Panc1 (cell line): ENCODE results near the gene TLE3. TPM values are rescaled to one million over a fixed set of nuclear protein-coding genes. Genes with fewer than 3 reads are reported as not detected.

Experiments used
- ATAC-seq: fragments of 200-7000 bp; cut with Tn5 transposase; 2 replicates; pipeline ENCODE4 v1.9.1; 2020; ENCODE audit warnings: mild to moderate bottlenecking, moderate library complexity
- BruUV-seq: library from RNA; stranded (reverse); fragments of 400-500 nt; replicated peaks from 2 replicates; lab custom pipeline; 2021; lab: Mats Ljungman, UMichigan
- CTCF ChIA-PET: fragments of 300-600 bp; sonication (Branson Sonifier 250); formaldehyde crosslinking; loops from one replicate; lab custom pipeline; 2022; ENCODE audit warnings: antibody characterized with exemption; lab: Charles Lee
- POLR2A ChIA-PET: fragments of 300-600 bp; sonication (Branson Sonifier 250); formaldehyde crosslinking; loops from one replicate; lab custom pipeline; 2022; ENCODE audit warnings: antibody characterized with exemption; lab: Charles Lee
- DNase-seq: peaks from one replicate; pipeline ENCODE4 v3.0.0-alpha.2; 2010; ENCODE audit warnings: low read depth, low spot score
- H3K27ac ChIP-seq: 2 replicates; pipeline ENCODE4 v1.5.1; 2011; ENCODE audit warnings: mild to moderate bottlenecking, low read length, inconsistent platforms
- H3K27me3 ChIP-seq: fragments of 200-500 bp; sonication (Bioruptor generic); 2 replicates; pipeline ENCODE4 v1.6.0; 2014; ENCODE audit warnings: low read length, inconsistent platforms; ENCODE audit not compliant: control insufficient read depth, insufficient read depth
- H3K36me3 ChIP-seq: fragments of 200-500 bp; sonication (Bioruptor generic); 2 replicates; pipeline ENCODE4 v1.5.1; 2014; ENCODE audit warnings: inconsistent platforms, mild to moderate bottlenecking, low read length, moderate library complexity; ENCODE audit not compliant: control insufficient read depth, insufficient read depth
- H3K4me1 ChIP-seq: 2 replicates; pipeline ENCODE4 v1.5.1; 2011; ENCODE audit warnings: inconsistent platforms, mild to moderate bottlenecking, low read length, moderate library complexity; ENCODE audit not compliant: control insufficient read depth, insufficient read depth
- H3K4me3 ChIP-seq, 2 experiments: 2 replicates each; pipeline ENCODE4 v1.5.1; 2011 to 2012; ENCODE audit warnings: low read depth in 2 of 2, low read length in 2 of 2, mild to moderate bottlenecking in 2 of 2, inconsistent platforms in 1 of 2, moderate library complexity in 1 of 2
- H3K9me3 ChIP-seq: fragments of 200-500 bp; sonication (Bioruptor generic); 2 replicates; pipeline ENCODE4 v1.5.1; 2014; ENCODE audit warnings: low read depth, mild to moderate bottlenecking, inconsistent platforms, low read length, moderate library complexity; ENCODE audit not compliant: control insufficient read depth, insufficient read depth
- POLR2AphosphoS5 ChIP-seq: IDR thresholded peaks from 2 replicates; pipeline ENCODE4 v1.6.1; 2012; ENCODE audit warnings: mild to moderate bottlenecking, low read depth, low read length, moderate library complexity
- SIN3A ChIP-seq: IDR thresholded peaks from 2 replicates; pipeline ENCODE4 v1.6.1; 2012; ENCODE audit warnings: low read depth, mild to moderate bottlenecking, low read length, moderate library complexity, borderline replicate concordance; ENCODE audit not compliant: insufficient read depth
- TCF7L2 ChIP-seq: IDR thresholded peaks from 2 replicates; pipeline ENCODE4 v1.6.1; 2011; ENCODE audit warnings: mild to moderate bottlenecking, low read depth, low read length, inconsistent platforms
- in situ Hi-C: cut with HindIII; loops from 2 replicates; pipeline ENCODE4 v1.10.0; 2016; ENCODE audit warnings: low sequenced_read_pairs, low pct_unique_long_range_greater_than_20kb
- intact Hi-C: fragments of 100-400 bp; cut with micrococcal nuclease; formaldehyde crosslinking; loops from one replicate; pipeline ENCODE4 v1.10.0; 2022; ENCODE audit not compliant: unreplicated experiment
- total RNA-seq: library from RNA; stranded (reverse); gene quantifications from one replicate; pipeline ENCODE4 v1.2.1, GENCODE V29; 2021; ENCODE audit not compliant: unreplicated experiment
- TF ChIP-seq, protein P1 (sequence below), 2 experiments: IDR thresholded peaks; 2 replicates each; pipeline ENCODE4 v1.6.1; 2011 to 2012; ENCODE audit warnings: low read depth in 2 of 2, control low read depth in 1 of 2, low read length in 1 of 2, mild to moderate bottlenecking in 1 of 2, moderate library complexity in 1 of 2; ENCODE audit not compliant: insufficient read depth in 1 of 2
- TF ChIP-seq, protein P2 (sequence below): fragments of 450-650 bp; IDR thresholded peaks from 2 replicates; pipeline ENCODE4 v1.5.1; 2017; ENCODE audit warnings: mild to moderate bottlenecking

Gene TLE3
- total RNA-seq, 1 experiment from 2014 or later, result 132 TPM

DNA sequence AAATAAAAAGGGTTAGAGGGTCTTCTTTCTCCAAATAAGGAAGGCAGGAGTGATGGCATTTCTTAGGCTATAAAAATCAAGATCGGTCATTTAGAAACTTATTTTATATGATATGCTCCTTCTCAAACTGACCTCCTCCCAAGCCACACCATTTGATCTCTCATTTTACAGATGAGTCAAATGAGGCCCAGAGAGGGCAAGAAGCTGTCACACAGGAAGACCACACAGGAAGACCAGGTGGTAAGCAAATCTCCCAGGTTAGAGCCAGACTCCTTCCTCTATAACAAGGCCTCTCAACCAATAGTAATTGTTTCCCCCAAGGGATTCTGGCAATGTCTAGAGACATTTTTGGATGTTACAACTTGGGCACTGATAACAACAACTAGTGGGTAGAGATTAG, 13.8 kb downstream of the TLE3 start:
- DNase-seq (no peak), ATAC-seq (no peak)
- Histone ChIP-seq H3K4me3 (no peak overlapping the region), H3K27ac (no peak overlapping the region), H3K4me1 (peaks cover 10% of the 10 kb centered on the region), H3K27me3 (no peaks in the 10 kb centered on the region), H3K9me3 (no peaks in the 10 kb centered on the region), H3K36me3 (peaks cover 20% of the 10 kb centered on the region)
- TF ChIP-seq, protein P1, sequence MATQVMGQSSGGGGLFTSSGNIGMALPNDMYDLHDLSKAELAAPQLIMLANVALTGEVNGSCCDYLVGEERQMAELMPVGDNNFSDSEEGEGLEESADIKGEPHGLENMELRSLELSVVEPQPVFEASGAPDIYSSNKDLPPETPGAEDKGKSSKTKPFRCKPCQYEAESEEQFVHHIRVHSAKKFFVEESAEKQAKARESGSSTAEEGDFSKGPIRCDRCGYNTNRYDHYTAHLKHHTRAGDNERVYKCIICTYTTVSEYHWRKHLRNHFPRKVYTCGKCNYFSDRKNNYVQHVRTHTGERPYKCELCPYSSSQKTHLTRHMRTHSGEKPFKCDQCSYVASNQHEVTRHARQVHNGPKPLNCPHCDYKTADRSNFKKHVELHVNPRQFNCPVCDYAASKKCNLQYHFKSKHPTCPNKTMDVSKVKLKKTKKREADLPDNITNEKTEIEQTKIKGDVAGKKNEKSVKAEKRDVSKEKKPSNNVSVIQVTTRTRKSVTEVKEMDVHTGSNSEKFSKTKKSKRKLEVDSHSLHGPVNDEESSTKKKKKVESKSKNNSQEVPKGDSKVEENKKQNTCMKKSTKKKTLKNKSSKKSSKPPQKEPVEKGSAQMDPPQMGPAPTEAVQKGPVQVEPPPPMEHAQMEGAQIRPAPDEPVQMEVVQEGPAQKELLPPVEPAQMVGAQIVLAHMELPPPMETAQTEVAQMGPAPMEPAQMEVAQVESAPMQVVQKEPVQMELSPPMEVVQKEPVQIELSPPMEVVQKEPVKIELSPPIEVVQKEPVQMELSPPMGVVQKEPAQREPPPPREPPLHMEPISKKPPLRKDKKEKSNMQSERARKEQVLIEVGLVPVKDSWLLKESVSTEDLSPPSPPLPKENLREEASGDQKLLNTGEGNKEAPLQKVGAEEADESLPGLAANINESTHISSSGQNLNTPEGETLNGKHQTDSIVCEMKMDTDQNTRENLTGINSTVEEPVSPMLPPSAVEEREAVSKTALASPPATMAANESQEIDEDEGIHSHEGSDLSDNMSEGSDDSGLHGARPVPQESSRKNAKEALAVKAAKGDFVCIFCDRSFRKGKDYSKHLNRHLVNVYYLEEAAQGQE (IDR thresholded peaks at IDR 0.05; ENCODE audit: insufficient read depth in 1 of 2, low read depth in 2 of 2, low read length in 1 of 2), result no peak
- TF ChIP-seq TCF7L2 (no peak), POLR2AphosphoS5 (no peak), SIN3A (no peak)
- TF ChIP-seq, protein P2, sequence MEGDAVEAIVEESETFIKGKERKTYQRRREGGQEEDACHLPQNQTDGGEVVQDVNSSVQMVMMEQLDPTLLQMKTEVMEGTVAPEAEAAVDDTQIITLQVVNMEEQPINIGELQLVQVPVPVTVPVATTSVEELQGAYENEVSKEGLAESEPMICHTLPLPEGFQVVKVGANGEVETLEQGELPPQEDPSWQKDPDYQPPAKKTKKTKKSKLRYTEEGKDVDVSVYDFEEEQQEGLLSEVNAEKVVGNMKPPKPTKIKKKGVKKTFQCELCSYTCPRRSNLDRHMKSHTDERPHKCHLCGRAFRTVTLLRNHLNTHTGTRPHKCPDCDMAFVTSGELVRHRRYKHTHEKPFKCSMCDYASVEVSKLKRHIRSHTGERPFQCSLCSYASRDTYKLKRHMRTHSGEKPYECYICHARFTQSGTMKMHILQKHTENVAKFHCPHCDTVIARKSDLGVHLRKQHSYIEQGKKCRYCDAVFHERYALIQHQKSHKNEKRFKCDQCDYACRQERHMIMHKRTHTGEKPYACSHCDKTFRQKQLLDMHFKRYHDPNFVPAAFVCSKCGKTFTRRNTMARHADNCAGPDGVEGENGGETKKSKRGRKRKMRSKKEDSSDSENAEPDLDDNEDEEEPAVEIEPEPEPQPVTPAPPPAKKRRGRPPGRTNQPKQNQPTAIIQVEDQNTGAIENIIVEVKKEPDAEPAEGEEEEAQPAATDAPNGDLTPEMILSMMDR, result no peak
- ChIA-PET POLR2A (no interaction called here), CTCF (no interaction called here)
- BruUV-seq, result no TSS peak
- intact Hi-C loops, result no loop called here
- in situ Hi-C loops, result no loop called here

DNA sequence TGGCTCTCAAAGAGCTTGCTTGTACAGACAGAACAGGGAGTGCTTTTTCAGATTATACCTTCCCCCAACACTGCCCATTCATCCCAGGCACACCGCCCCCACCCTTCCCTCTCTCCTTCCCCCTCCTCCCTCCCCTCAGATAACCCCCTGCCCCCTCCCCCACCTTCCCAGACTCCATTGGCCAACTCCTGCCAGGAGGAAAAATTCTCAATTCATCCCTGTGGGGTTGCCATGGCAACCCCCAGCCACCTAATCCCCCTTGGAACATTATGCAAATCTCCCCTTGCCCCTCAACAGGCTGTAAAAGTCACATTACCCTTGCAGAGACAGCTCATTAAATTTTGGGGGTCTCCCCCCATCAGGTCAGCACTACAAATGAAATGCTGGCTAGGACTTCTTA, 14.3 kb downstream of the TLE3 start:
- DNase-seq (no peak), ATAC-seq (no peak)
- intact Hi-C loops (no loop called here), in situ Hi-C loops (no loop called here)
- ChIA-PET POLR2A (no interaction called here), CTCF (no interaction called here)
- peaks cover 9% of the 10 kb centered on the region; the same call in 1 of the 2 replicates for H3K4me1 ChIP-seq
- TF ChIP-seq, protein P2, result no peak
- TF ChIP-seq SIN3A, result no peak
- no peak for TF ChIP-seq TCF7L2
- no peak for TF ChIP-seq POLR2AphosphoS5
- TF ChIP-seq, protein P1 (IDR thresholded peaks at IDR 0.05; ENCODE audit: insufficient read depth in 1 of 2, low read depth in 2 of 2, low read length in 1 of 2), result no peak
- H3K36me3 ChIP-seq, result peaks cover 20% of the 10 kb centered on the region
- no TSS peak for BruUV-seq
- H3K9me3 ChIP-seq, result no peaks in the 10 kb centered on the region
- no peak overlapping the region for H3K27ac ChIP-seq
- no peaks in the 10 kb centered on the region for H3K27me3 ChIP-seq
- no peak overlapping the region for H3K4me3 ChIP-seq
